ENCODE results near the gene GTF2I.

DNA sequence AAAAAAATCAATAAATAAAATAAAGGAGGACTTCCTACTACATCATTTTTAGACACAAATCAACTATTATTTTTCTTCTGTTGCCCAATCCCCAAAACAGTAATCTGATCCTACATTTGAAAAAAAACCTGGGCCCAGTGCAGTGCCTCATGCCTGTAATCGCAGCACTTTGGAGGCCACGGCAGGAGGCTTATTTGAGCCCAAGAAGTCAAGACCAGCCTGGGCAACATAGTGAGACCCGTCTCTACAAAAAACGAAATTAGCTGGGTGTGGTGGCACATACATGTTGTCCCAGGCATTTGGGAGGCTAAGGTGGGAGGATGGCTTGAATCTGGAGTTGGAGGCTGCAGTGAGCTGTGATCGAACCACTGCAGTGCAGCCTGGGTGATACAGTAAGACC lies 2.7 kb upstream of the GTF2I start:
- TF ChIP-seq, protein P1, sequence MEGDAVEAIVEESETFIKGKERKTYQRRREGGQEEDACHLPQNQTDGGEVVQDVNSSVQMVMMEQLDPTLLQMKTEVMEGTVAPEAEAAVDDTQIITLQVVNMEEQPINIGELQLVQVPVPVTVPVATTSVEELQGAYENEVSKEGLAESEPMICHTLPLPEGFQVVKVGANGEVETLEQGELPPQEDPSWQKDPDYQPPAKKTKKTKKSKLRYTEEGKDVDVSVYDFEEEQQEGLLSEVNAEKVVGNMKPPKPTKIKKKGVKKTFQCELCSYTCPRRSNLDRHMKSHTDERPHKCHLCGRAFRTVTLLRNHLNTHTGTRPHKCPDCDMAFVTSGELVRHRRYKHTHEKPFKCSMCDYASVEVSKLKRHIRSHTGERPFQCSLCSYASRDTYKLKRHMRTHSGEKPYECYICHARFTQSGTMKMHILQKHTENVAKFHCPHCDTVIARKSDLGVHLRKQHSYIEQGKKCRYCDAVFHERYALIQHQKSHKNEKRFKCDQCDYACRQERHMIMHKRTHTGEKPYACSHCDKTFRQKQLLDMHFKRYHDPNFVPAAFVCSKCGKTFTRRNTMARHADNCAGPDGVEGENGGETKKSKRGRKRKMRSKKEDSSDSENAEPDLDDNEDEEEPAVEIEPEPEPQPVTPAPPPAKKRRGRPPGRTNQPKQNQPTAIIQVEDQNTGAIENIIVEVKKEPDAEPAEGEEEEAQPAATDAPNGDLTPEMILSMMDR (IDR thresholded peaks at IDR 0.05) = no peak
- TF ChIP-seq EP300 (IDR thresholded peaks at IDR 0.05) (no peak), POLR2A (IDR thresholded peaks at IDR 0.05) (no peak)
